ENCODE data around the gene LCK. TPM values are rescaled to one million over a fixed set of nuclear protein-coding genes. Genes with fewer than 3 reads are reported as not detected.

LCK gene
- total and polyA plus RNA-seq, 9 of the 15 experiments (the other 6 are each of a cell fraction or from before 2014, with no cell fraction given) = 0.04 to 0.47 (median 0.13) TPM; not detected in 6

DNA sequence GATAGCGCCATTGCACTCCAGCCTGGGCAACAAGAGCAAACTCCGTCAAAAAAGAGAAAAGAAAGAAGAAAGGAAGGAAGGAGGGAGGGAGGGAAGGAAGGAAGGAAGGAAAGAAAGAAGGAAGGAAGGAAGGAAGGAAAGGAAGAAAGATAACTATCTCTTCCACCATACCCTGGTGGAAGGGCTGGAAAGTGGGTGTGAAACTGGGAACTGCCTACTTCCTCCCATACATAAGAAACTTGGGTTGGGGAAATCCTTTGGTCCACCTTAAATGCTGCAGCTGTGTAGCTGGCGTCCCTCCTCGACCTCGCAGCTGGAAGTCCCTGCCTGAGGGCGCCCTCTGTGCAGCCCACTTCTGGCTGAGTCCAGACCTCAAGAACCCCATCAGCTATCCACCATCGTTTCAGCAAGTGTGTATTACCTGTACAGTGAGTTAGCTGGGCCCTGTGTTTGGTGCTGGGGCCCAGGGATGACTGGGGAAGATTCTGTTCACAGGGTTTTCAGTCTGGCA, 8.7 kb upstream of the LCK start (continued):
- no peak for TF ChIP-seq TEAD4 (IDR thresholded peaks at IDR 0.05; ENCODE audit: low read length)
- TF ChIP-seq TEAD4 (CRISPR knock-in tag; IDR thresholded peaks at IDR 0.05; ENCODE audit: borderline replicate concordance) = no peak
- TF ChIP-seq ETV6 (IDR thresholded peaks at IDR 0.05; ENCODE audit: borderline replicate concordance in 1 of 2, low read depth in 2 of 2, low read length in 1 of 2) = peak in 1 of 2 experiments; percentile 69; a peak in 2 of 4 replicates
- TF ChIP-seq ETV6 (CRISPR knock-in tag; IDR thresholded peaks at IDR 0.05; ENCODE audit: borderline replicate concordance) = no peak
- TF ChIP-seq ZBTB34 (CRISPR knock-in tag; IDR thresholded peaks at IDR 0.05) = no peak
- no peak for TF ChIP-seq ZNF695 (CRISPR knock-in tag; IDR thresholded peaks at IDR 0.05)
- 0 out of 2 replicates have a peak, but pooled peaks have one; percentile 11 for TF ChIP-seq NFIC (IDR thresholded peaks at IDR 0.05)
- no peak for TF ChIP-seq ATF7 (IDR thresholded peaks at IDR 0.05)
- TF ChIP-seq NCOA4 (IDR thresholded peaks at IDR 0.05; ENCODE audit: partially characterized antibody) = no peak
- TF ChIP-seq ZBTB49 (CRISPR knock-in tag; IDR thresholded peaks at IDR 0.05; ENCODE audit: borderline replicate concordance) = no peak
- no peak for TF ChIP-seq ZNF696 (CRISPR knock-in tag; conservative IDR thresholded peaks at IDR 0.05)
- TF ChIP-seq HOXB6 (CRISPR knock-in tag; IDR thresholded peaks at IDR 0.05; ENCODE audit: borderline replicate concordance) = no peak
- no peak for TF ChIP-seq MXI1 (IDR thresholded peaks at IDR 0.05; ENCODE audit: low read depth, low read length)
- TF ChIP-seq, protein P1, sequence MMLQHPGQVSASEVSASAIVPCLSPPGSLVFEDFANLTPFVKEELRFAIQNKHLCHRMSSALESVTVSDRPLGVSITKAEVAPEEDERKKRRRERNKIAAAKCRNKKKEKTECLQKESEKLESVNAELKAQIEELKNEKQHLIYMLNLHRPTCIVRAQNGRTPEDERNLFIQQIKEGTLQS (IDR thresholded peaks at IDR 0.05) = no peak
- TF ChIP-seq, protein P1 (CRISPR knock-in tag; conservative IDR thresholded peaks at IDR 0.05) = no peak
- no peak for TF ChIP-seq RBFOX2 (IDR thresholded peaks at IDR 0.05; ENCODE audit: low read depth, low read length)
- no peak for TF ChIP-seq ZNF224 (CRISPR knock-in tag; IDR thresholded peaks at IDR 0.05)
- no peak for TF ChIP-seq SMAD2 (IDR thresholded peaks at IDR 0.05; ENCODE audit: low read depth, low read length)
- peak; percentile 4; the same call in 1 of the 2 replicates for TF ChIP-seq BCOR (IDR thresholded peaks at IDR 0.05)
- TF ChIP-seq, protein P2, sequence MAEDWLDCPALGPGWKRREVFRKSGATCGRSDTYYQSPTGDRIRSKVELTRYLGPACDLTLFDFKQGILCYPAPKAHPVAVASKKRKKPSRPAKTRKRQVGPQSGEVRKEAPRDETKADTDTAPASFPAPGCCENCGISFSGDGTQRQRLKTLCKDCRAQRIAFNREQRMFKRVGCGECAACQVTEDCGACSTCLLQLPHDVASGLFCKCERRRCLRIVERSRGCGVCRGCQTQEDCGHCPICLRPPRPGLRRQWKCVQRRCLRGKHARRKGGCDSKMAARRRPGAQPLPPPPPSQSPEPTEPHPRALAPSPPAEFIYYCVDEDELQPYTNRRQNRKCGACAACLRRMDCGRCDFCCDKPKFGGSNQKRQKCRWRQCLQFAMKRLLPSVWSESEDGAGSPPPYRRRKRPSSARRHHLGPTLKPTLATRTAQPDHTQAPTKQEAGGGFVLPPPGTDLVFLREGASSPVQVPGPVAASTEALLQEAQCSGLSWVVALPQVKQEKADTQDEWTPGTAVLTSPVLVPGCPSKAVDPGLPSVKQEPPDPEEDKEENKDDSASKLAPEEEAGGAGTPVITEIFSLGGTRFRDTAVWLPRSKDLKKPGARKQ (CRISPR knock-in tag; IDR thresholded peaks at IDR 0.05) = no peak
- no peak for TF ChIP-seq MITF (IDR thresholded peaks at IDR 0.05)
- TF ChIP-seq NRF1 (conservative IDR thresholded peaks at IDR 0.05 in 1 of 2, IDR thresholded peaks at IDR 0.05 in 1 of 2) = no peak
- TF ChIP-seq NFE2 (IDR thresholded peaks at IDR 0.05; ENCODE audit: low read depth) = no peak

Data from K562 (cell line).